Calu3 (cell line): Measurements from ENCODE around the gene PCMTD2. TPM values are rescaled to one million over a fixed set of nuclear protein-coding genes. Genes with fewer than 3 reads are reported as not detected.

Experiments
- BruUV-seq: library from RNA; stranded (reverse); fragments of 400-500 nt; replicated peaks from 2 replicates; lab custom pipeline; 2021; lab: Mats Ljungman, UMichigan
- CTCF ChIA-PET: fragments of 300-600 bp; sonication (Branson Sonifier 250); formaldehyde crosslinking; loops from one replicate; lab custom pipeline; 2022; ENCODE audit warnings: antibody characterized with exemption; lab: Charles Lee
- DNase-seq: peaks from one replicate; pipeline ENCODE4 v3.0.0; 2022
- H3K27ac Mint-ChIP-seq: one replicate; pipeline ENCODE4 v1.8.0; 2022; ENCODE audit warnings: mixed read lengths; ENCODE audit not compliant: unreplicated experiment
- H3K27me3 Mint-ChIP-seq: one replicate; pipeline ENCODE4 v1.8.0; 2022; ENCODE audit warnings: mixed read lengths; ENCODE audit not compliant: unreplicated experiment
- H3K36me3 Mint-ChIP-seq: one replicate; pipeline ENCODE4 v1.8.0; 2022; ENCODE audit warnings: mild to moderate bottlenecking, moderate library complexity, mixed read lengths; ENCODE audit not compliant: insufficient read depth, unreplicated experiment
- H3K4me1 Mint-ChIP-seq: one replicate; pipeline ENCODE4 v1.8.0; 2022; ENCODE audit warnings: mild to moderate bottlenecking, low read depth, mixed read lengths; ENCODE audit not compliant: unreplicated experiment
- H3K4me3 Mint-ChIP-seq: one replicate; pipeline ENCODE4 v1.8.0; 2022; ENCODE audit warnings: mild to moderate bottlenecking, low read depth, moderate library complexity, mixed read lengths; ENCODE audit not compliant: unreplicated experiment
- H3K9me3 Mint-ChIP-seq: one replicate; pipeline ENCODE4 v1.8.0; 2022; ENCODE audit warnings: low read depth, mixed read lengths; ENCODE audit not compliant: unreplicated experiment
- CTCF ChIP-seq: fragments of 200-600 bp; IDR thresholded peaks from one replicate; pipeline ENCODE4 v1.8.0; 2022; ENCODE audit warnings: antibody characterized with exemption; ENCODE audit not compliant: unreplicated experiment
- intact Hi-C: fragments of 100-400 bp; cut with micrococcal nuclease; formaldehyde crosslinking; loops from one replicate; pipeline ENCODE4 v1.10.0; 2022; ENCODE audit not compliant: unreplicated experiment
- total RNA-seq: library from RNA; stranded (reverse); gene quantifications from 2 replicates; pipeline ENCODE4 v1.2.3, GENCODE V29; 2022

The PCMTD2 gene
- total RNA-seq, 1 experiment from 2014 or later, result 62.2 TPM

- peaks cover 3% of the 10 kb centered on the region for H3K4me1 Mint-ChIP-seq
- TF ChIP-seq CTCF, result no peak
- no TSS peak for BruUV-seq
- H3K36me3 Mint-ChIP-seq, result no peaks in the 10 kb centered on the region
- H3K9me3 Mint-ChIP-seq, result no peaks in the 10 kb centered on the region
- H3K4me3 Mint-ChIP-seq, result no peak overlapping the region
- peaks cover 49% of the 10 kb centered on the region for H3K27me3 Mint-ChIP-seq
- CTCF ChIA-PET, result no interaction called here
- intact Hi-C loops, result no loop called here
- no peak for DNase-seq
- no peak overlapping the region for H3K27ac Mint-ChIP-seq
Observed at GRCh38 chr20:64217539-64218221, 37.9 kb upstream of the PCMTD2 start.

GRCh38 chr20:64219202-64219601 lies 36.3 kb upstream of the PCMTD2 start:
- BruUV-seq, result no TSS peak
- Mint-ChIP-seq H3K9me3 (no peaks in the 10 kb centered on the region), H3K27ac (no peak overlapping the region), H3K27me3 (peaks cover 45% of the 10 kb centered on the region), H3K4me1 (peaks cover 18% of the 10 kb centered on the region), H3K36me3 (no peaks in the 10 kb centered on the region), H3K4me3 (no peak overlapping the region)
- intact Hi-C loops, result no loop called here
- no peak for DNase-seq
- CTCF ChIA-PET, result no interaction called here
- TF ChIP-seq CTCF, result no peak

- no TSS peak for BruUV-seq
- Mint-ChIP-seq H3K36me3 (no peaks in the 10 kb centered on the region), H3K4me1 (peaks cover 23% of the 10 kb centered on the region), H3K9me3 (no peaks in the 10 kb centered on the region), H3K27me3 (peaks cover 42% of the 10 kb centered on the region), H3K27ac (no peak overlapping the region), H3K4me3 (no peak overlapping the region)
- no peak for TF ChIP-seq CTCF
- CTCF ChIA-PET, result no interaction called here
- DNase-seq, result no peak
- intact Hi-C loops, result no loop called here
Observed at GRCh38 chr20:64219730-64220129, 35.8 kb upstream of the PCMTD2 start.

- H3K4me1 Mint-ChIP-seq, result peaks cover 26% of the 10 kb centered on the region
- intact Hi-C loops, result no loop called here
- no peak overlapping the region for H3K4me3 Mint-ChIP-seq
- CTCF ChIA-PET, result no interaction called here
- no TSS peak for BruUV-seq
- no peak for DNase-seq
- peaks cover 36% of the 10 kb centered on the region for H3K27me3 Mint-ChIP-seq
- no peak overlapping the region for H3K27ac Mint-ChIP-seq
- H3K9me3 Mint-ChIP-seq, result no peaks in the 10 kb centered on the region
- no peak for TF ChIP-seq CTCF
- no peaks in the 10 kb centered on the region for H3K36me3 Mint-ChIP-seq
Observed at GRCh38 chr20:64220420-64220819, 35.1 kb upstream of the PCMTD2 start.
